NCI-H226 (cell line): ENCODE data around the gene CSTPP1.
"Not testable (repeated sequence)": the region's sequence is repeated elsewhere in the genome, so short reads cannot be mapped to it uniquely, and the experiment has no call there.

Source experiments
- DNase-seq: peaks from one replicate; pipeline ENCODE4 v3.0.0-alpha.2; 2015

CSTPP1 gene

GRCh38 chr11:47105541-47105940 lies 169.0 kb downstream of the CSTPP1 start:
- no peak for DNase-seq

- no peak for DNase-seq
Measured at GRCh38 chr11:47105974-47106373, 169.4 kb downstream of the CSTPP1 start.

- DNase-seq, result no peak
Measured at GRCh38 chr11:47106798-47107411, 170.3 kb downstream of the CSTPP1 start.

GRCh38 chr11:47107744-47108143 lies 171.2 kb downstream of the CSTPP1 start:
- no peak for DNase-seq

- DNase-seq, result no peak
Measured at GRCh38 chr11:47108214-47108613, 171.7 kb downstream of the CSTPP1 start.

- no peak for DNase-seq
Measured at GRCh38 chr11:47109051-47109726, 172.6 kb downstream of the CSTPP1 start.

GRCh38 chr11:47109727-47110246 lies 173.2 kb downstream of the CSTPP1 start:
- DNase-seq, result no peak

GRCh38 chr11:47111318-47111804 lies 174.8 kb downstream of the CSTPP1 start:
- no peak for DNase-seq

GRCh38 chr11:47112941-47113340 lies 176.4 kb downstream of the CSTPP1 start:
- DNase-seq, result not testable (repeated sequence)

GRCh38 chr11:47118958-47119688 lies 182.6 kb downstream of the CSTPP1 start:
- DNase-seq, result not testable (repeated sequence)

- no peak for DNase-seq
Measured at GRCh38 chr11:47121056-47121455, 184.5 kb downstream of the CSTPP1 start.

GRCh38 chr11:47121731-47122130 lies 185.2 kb downstream of the CSTPP1 start:
- DNase-seq, result no peak

- DNase-seq, result no peak
Measured at GRCh38 chr11:47123094-47123493, 186.5 kb downstream of the CSTPP1 start.

GRCh38 chr11:47124675-47125074 lies 188.1 kb downstream of the CSTPP1 start:
- no peak for DNase-seq

GRCh38 chr11:47125083-47125482 lies 188.5 kb downstream of the CSTPP1 start:
- DNase-seq, result no peak

GRCh38 chr11:47127213-47127612 lies 190.7 kb downstream of the CSTPP1 start:
- DNase-seq, result no peak

- no peak for DNase-seq
Measured at GRCh38 chr11:47130543-47130942, 194.0 kb downstream of the CSTPP1 start.

- no peak for DNase-seq
Measured at GRCh38 chr11:47131136-47131535, 194.6 kb downstream of the CSTPP1 start.

- DNase-seq, result no peak
Measured at GRCh38 chr11:47132490-47132889, 195.9 kb downstream of the CSTPP1 start.

- no peak for DNase-seq
Measured at GRCh38 chr11:47132981-47133380, 196.4 kb downstream of the CSTPP1 start.

- no peak for DNase-seq
Measured at GRCh38 chr11:47136327-47136726, 199.8 kb downstream of the CSTPP1 start.

GRCh38 chr11:47136921-47137320 lies 200.4 kb downstream of the CSTPP1 start:
- DNase-seq, result no peak

- DNase-seq, result no peak
Measured at GRCh38 chr11:47137476-47137875, 200.9 kb downstream of the CSTPP1 start.

- no peak for DNase-seq
Measured at GRCh38 chr11:47139878-47140277, 203.3 kb downstream of the CSTPP1 start.
